Measurements from ENCODE around the gene IL27RA.

The IL27RA gene

DNA sequence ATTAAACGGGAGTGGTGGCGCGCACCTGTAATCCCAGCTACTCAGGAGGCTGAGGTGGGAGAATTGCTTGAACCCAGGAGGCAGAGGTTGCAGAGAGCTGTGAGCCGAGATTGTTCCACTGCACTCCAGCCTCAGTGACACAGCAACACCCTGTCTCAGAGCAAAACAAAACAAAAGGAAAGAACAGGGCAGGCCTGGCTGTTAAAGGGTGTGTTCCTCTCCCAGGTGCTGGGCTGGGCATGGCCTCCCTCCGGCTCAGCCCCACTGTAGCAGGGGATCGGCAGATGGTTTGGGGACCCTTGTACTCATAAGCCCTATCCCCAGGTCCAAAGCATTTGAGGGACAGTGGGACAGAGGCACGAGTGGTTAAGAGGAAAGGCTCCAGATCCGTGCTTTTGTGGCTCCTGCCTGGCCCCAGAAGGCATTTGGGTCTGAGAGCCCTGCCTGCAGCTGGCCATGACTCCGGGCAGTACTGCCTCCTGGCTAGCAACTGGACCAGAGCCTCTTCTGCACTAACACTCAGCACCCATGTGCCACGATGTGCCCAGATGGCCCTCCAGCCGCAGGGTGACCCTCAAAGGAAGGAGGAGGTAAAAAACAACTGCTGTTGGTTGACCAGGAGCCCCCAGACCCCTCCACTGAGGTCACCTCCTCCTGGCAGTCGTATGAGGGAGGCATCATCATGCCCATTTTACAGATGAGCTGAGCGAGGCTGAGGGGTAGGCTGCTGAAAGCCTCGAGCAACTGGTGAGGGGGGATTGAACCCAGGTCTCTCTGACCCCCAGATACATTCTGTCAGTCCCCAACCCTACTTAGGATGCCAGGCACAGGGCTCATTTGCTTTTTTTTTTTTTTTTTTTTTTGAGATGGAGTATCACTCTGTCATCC is 35.4 kb upstream of the IL27RA start:
- TF ChIP-seq EZH2 (IDR thresholded peaks at IDR 0.05) (no peak), POLR2AphosphoS5 (IDR thresholded peaks at IDR 0.05; ENCODE audit: borderline replicate concordance, low read depth, low read length) (no peak), FOXP2 (optimal IDR thresholded peaks at IDR 0.05; ENCODE audit: control extremely low read depth, extremely low read length, insufficient read depth) (no peak)
- Histone ChIP-seq H3K27ac (no peak overlapping the region), H3K9me3 (ENCODE audit: low read depth, low read length) (0 out of 2 replicates have a peak, but pooled peaks cover 2% of the 10 kb centered on the region), H3K9ac (ENCODE audit: insufficient read length) (no peak overlapping the region), H3K4me3 (no peak overlapping the region), H3K36me3 (ENCODE audit: insufficient read depth, low read length) (peaks cover 6% of the 10 kb centered on the region)
- DNase-seq (ENCODE audit: low read depth, low spot score), result no peak

DNA sequence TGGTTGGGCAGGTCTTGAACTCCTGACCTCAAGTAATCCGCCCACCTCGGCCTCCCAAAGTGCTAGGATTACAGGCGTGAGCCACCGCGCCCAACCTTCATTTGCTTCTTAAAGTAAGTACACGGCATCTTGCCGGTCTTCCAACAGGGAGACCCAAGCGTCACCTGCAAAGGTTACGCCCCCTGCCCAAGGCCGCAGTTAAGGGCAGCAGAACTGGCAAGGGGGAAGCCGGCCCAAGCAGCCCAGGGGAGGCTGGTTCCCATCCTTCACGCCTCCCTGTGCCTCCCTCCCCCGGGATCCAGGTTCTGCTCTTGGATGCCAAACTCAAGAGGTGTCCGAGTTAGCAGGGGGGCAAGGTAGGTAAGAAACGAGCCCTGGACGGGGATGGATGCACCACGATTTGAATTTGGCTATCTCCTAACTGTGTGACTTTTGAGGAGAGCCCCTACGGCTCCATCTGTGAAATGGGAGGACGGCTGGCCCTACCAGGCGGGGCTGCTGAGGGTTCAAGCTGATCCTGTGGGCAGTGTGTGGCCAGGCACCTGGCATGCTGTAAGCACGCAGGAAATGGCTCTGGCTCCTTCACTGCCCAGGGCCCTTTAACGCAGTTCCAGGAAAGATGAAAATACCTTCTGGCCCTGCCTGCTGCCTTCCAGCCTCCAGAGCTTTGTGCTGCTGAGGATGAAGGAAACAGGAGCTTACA is 34.5 kb upstream of the IL27RA start:
- Histone ChIP-seq H3K9ac (ENCODE audit: insufficient read length) (no peak overlapping the region), H3K9me3 (ENCODE audit: low read depth, low read length) (0 out of 2 replicates have a peak, but pooled peaks cover 2% of the 10 kb centered on the region), H3K4me3 (no peak overlapping the region), H3K27ac (no peak overlapping the region), H3K36me3 (ENCODE audit: insufficient read depth, low read length) (peaks cover 6% of the 10 kb centered on the region)
- TF ChIP-seq FOXP2 (optimal IDR thresholded peaks at IDR 0.05; ENCODE audit: control extremely low read depth, extremely low read length, insufficient read depth) (no peak), EZH2 (IDR thresholded peaks at IDR 0.05) (no peak), POLR2AphosphoS5 (IDR thresholded peaks at IDR 0.05; ENCODE audit: borderline replicate concordance, low read depth, low read length) (no peak)
- DNase-seq (ENCODE audit: low read depth, low spot score), result no peak

DNA sequence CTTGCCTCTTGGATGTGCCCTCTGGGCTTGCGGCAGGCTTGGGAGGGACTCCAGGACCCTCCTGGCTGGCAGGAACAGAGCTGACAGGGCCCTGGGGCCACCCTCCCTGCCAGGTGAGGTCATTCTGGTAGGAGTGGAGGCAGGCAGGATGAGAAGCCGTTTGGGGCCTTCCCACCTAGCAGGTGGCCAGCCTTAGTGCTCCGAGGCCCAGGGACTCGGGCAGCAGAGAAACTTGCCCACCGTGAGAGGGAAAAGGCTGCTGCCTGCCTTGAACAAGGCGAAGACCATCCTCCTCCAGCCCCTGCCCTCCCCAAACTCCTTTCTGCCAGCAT is 34.0 kb upstream of the IL27RA start:
- Histone ChIP-seq H3K27ac (no peak overlapping the region), H3K36me3 (ENCODE audit: insufficient read depth, low read length) (peaks cover 6% of the 10 kb centered on the region), H3K9me3 (ENCODE audit: low read depth, low read length) (0 out of 2 replicates have a peak, but pooled peaks cover 2% of the 10 kb centered on the region), H3K4me3 (no peak overlapping the region), H3K9ac (ENCODE audit: insufficient read length) (no peak overlapping the region)
- DNase-seq (ENCODE audit: low read depth, low spot score), result no peak
- TF ChIP-seq POLR2AphosphoS5 (IDR thresholded peaks at IDR 0.05; ENCODE audit: borderline replicate concordance, low read depth, low read length), result no peak
- TF ChIP-seq EZH2 (IDR thresholded peaks at IDR 0.05), result no peak
- TF ChIP-seq FOXP2 (optimal IDR thresholded peaks at IDR 0.05; ENCODE audit: control extremely low read depth, extremely low read length, insufficient read depth), result no peak

DNA sequence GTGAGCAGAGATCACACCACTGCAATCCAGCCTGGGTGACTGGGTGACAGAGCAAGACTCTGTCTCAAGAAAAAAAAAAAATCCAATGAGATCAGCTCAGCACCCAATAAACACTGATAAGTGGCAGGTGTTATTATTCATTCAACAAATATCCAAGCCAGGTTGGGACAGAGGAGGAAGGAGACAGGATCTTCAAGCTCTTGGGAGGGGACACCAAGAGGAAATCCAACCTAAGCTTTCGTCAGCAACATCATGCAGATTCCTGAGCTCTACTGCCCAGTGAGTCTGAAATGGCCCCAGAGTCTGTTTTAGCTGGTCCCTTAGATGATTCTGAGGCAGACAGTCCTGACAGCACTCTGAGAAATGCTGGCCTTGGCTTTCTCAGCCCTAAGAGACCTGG is 33.1 kb upstream of the IL27RA start:
- TF ChIP-seq FOXP2 (optimal IDR thresholded peaks at IDR 0.05; ENCODE audit: control extremely low read depth, extremely low read length, insufficient read depth), result no peak
- TF ChIP-seq POLR2AphosphoS5 (IDR thresholded peaks at IDR 0.05; ENCODE audit: borderline replicate concordance, low read depth, low read length), result no peak
- TF ChIP-seq EZH2 (IDR thresholded peaks at IDR 0.05), result no peak
- no peak for DNase-seq (ENCODE audit: low read depth, low spot score)
- no peak overlapping the region for H3K9ac ChIP-seq (ENCODE audit: insufficient read length)
- no peak overlapping the region for H3K27ac ChIP-seq
- H3K36me3 ChIP-seq (ENCODE audit: insufficient read depth, low read length), result peaks cover 6% of the 10 kb centered on the region
- H3K4me3 ChIP-seq, result no peak overlapping the region
- H3K9me3 ChIP-seq (ENCODE audit: low read depth, low read length), result 0 out of 2 replicates have a peak, but pooled peaks cover 2% of the 10 kb centered on the region

DNA sequence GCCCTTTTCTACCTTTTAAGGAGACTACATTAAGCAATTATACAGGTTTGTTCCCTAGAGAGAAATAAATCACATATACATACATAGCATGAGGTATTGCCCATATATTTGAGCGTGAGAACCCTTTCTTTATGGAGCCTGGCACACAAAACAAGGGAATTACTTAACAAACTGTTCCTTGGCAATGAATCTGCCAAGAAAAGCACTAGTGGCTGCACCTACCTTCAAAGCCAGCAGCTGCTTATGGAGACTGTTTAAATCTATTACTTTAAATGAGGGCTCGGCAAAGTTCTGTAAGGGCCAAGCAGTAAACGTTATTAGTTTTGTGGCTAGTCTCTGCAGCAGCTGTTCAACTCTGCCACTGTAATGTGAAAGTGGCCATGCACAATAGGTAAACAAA is 32.5 kb upstream of the IL27RA start:
- H3K27ac ChIP-seq, result no peak overlapping the region
- no peak for DNase-seq (ENCODE audit: low read depth, low spot score)
- no peak overlapping the region for H3K4me3 ChIP-seq
- H3K9ac ChIP-seq (ENCODE audit: insufficient read length), result no peak overlapping the region
- H3K36me3 ChIP-seq (ENCODE audit: insufficient read depth, low read length), result peaks cover 6% of the 10 kb centered on the region
- TF ChIP-seq FOXP2 (optimal IDR thresholded peaks at IDR 0.05; ENCODE audit: control extremely low read depth, extremely low read length, insufficient read depth) (no peak), EZH2 (IDR thresholded peaks at IDR 0.05) (no peak), POLR2AphosphoS5 (IDR thresholded peaks at IDR 0.05; ENCODE audit: borderline replicate concordance, low read depth, low read length) (no peak)
- H3K9me3 ChIP-seq (ENCODE audit: low read depth, low read length), result 0 out of 2 replicates have a peak, but pooled peaks cover 2% of the 10 kb centered on the region

DNA sequence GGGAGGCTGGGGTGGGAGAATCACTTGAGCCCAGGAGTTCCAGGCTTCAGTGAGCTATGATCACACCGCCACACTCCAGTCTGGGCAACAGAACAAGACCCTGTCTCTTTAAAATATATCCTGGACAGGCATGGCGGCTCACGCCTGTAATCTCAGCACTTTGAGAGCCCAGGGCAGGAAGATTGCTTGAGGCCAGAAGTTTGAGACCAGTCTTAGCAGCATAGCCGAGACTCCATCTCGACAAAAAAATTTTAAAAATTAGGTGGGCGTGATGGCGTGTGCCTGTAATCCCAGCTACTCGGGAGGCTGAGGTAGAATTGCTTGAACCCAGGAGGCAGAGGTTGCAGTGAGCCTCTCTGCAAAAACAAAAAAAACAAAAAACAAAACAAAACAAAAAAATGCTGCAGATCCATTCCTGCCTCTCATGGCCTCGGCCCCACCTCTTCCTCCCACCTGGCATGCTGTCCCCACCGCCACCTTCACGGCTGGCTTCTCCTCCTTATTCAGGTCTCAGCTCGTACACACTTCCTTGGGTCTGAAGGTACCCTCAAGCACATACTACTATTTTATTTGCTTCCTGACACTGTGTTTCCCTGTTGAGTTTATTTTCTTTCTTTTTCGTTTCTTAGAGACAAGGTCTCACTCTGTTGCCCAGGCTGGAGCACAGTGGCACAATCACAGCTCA is 30.7 kb upstream of the IL27RA start:
- TF ChIP-seq FOXP2 (optimal IDR thresholded peaks at IDR 0.05; ENCODE audit: control extremely low read depth, extremely low read length, insufficient read depth), result no peak
- TF ChIP-seq POLR2AphosphoS5 (IDR thresholded peaks at IDR 0.05; ENCODE audit: borderline replicate concordance, low read depth, low read length), result no peak
- no peak for TF ChIP-seq EZH2 (IDR thresholded peaks at IDR 0.05)
- DNase-seq (ENCODE audit: low read depth, low spot score), result no peak
- Histone ChIP-seq H3K9ac (ENCODE audit: insufficient read length) (no peak overlapping the region), H3K9me3 (ENCODE audit: low read depth, low read length) (0 out of 2 replicates have a peak, but pooled peaks cover 2% of the 10 kb centered on the region), H3K27ac (no peak overlapping the region), H3K36me3 (ENCODE audit: insufficient read depth, low read length) (peaks cover 6% of the 10 kb centered on the region), H3K4me3 (no peak overlapping the region)

DNA sequence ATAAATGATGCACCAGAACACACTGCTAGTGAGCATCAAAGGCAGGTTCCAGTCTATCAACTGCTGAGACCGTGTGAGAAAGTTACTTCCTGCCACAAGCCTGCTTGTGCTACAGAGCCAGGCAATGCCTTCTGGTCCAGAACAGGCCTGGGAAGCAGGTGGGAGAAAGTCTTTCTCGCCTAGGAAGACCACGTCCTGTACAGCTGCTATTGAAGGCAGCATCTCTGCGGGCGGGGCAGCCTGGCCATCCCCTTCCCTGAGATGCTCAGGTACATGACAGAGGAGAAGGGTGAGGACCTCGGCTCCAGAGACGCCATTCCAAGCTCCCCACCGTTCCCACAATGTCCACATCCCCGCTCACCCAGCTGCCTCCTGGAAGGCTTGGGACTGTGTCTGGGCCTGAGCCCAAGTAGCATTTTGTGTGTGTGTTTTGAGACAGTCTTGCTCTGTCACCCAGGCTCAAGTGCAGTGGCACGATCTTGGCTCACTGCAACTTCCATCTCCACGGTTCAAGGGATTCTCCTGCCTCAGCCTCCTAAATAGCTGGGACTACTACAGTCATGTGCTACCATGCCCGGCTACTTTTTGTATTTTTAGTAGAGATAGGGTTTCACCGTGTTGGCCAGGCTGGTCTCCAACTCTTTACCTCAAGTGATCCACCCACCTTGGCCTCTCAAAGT is 28.9 kb upstream of the IL27RA start:
- no peak for TF ChIP-seq FOXP2 (optimal IDR thresholded peaks at IDR 0.05; ENCODE audit: control extremely low read depth, extremely low read length, insufficient read depth)
- no peak for TF ChIP-seq EZH2 (IDR thresholded peaks at IDR 0.05)
- TF ChIP-seq POLR2AphosphoS5 (IDR thresholded peaks at IDR 0.05; ENCODE audit: borderline replicate concordance, low read depth, low read length), result no peak
- Histone ChIP-seq H3K27ac (peak overlapping the region; percentile 80; the same call in 1 of the 2 replicates), H3K4me3 (no peak overlapping the region)

More for the DNA sequence above, 28.9 kb upstream of the IL27RA start:
- Histone ChIP-seq H3K36me3 (ENCODE audit: insufficient read depth, low read length) (peaks cover 6% of the 10 kb centered on the region), H3K9me3 (ENCODE audit: low read depth, low read length) (0 out of 2 replicates have a peak, but pooled peaks cover 2% of the 10 kb centered on the region), H3K9ac (ENCODE audit: insufficient read length) (no peak overlapping the region)
- DNase-seq (ENCODE audit: low read depth, low spot score), result no peak
